GM21390 (cell line): ENCODE measurements around the gene CCDC60.

Experiments used
- ATAC-seq: cut with Tn5 transposase; IDR thresholded peaks from one replicate; pipeline ENCODE4 v1.9.1; 2021; ENCODE audit not compliant: unreplicated experiment

CCDC60 gene

DNA sequence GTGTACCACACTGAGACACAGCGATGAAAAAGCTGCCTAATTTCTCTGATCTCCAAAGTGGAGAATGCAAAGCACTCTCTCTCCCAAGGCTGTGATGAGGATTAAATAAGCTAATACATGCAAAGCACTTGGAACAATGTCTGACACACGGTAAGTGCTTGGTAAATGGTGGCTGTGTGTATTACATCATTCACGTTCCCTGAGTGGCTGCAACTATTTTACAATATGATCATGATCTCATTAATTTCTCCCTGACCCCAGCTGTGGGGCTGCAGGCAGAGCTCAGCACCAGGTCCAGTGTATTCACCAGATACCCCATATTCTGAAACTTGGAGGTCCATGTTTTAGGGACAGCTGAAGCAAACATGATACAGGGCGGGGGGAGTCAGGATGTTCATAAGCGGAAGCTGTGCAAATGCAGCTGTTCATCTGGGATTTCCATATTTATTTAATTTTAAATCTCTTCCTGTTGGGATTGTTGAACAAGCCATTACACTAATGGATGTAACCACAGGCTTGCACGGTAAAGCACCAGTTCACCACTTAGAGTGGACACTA, 106.4 kb downstream of the CCDC60 start:
- no peak for ATAC-seq

DNA sequence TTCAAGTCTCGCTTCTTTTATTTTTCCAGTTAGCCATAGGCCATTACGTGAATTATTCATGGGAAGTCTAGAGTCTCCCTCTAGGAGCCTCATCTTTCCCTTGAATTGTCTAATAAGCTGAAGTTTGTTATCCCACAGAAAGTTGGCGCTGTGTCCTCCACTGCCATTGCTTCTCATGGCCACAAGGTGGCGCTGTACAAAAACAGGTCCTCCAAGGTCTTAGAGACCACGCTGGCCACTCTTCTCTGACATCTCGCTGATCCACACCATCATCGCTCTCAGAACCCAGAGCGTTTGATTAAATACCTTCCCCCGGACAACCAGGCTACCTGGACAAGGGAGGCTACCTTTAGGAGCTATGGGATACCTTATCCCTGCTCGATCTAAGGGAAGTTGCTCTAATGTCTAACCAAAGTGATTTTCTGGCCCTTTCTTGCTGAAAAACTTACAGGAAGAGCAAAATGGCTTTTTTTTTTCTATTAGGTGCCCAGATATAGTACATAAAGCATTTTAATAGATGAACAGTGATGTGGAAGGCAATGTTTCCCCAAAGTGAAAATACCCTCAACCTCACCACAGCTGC, 110.0 kb downstream of the CCDC60 start:
- ATAC-seq = no peak

DNA sequence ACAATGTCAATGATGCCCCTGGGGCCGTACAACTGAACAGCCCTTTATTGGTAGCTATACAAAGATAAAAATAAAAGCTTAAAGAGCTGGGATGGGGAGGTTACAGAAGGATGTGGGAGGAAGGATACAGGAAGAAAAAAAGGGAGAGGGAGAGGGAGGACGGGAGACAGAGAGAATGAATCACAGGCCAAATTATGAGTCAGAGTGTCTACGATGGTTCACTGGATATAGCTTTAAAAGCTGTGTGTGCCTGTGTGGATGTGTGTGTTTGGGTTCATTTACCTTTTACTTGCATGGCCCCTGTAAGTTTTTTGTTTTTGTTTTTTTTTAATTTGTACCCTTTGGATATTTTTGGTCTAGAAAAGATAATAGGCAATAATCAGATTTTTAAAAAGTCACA, 111.9 kb downstream of the CCDC60 start:
- no peak for ATAC-seq

DNA sequence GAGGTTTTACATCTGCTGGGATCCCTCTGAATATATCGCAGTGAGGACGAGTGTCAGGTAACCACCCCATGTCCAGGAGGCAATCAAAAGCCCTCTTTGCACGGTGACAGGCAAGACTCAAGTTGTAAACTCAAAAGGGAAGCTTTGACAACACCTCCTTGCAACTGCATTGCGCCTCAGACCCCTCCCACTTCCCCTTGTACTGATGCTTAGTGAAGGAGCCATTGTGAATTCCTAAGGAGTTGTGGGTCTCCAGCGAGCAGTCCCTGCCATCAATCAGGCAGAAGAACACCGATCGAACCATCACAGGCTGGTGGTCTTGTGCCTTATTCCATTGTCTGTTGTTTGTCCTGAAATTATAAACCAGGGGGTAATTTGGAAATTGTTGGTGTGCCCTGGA, 112.6 kb downstream of the CCDC60 start:
- no peak for ATAC-seq

DNA sequence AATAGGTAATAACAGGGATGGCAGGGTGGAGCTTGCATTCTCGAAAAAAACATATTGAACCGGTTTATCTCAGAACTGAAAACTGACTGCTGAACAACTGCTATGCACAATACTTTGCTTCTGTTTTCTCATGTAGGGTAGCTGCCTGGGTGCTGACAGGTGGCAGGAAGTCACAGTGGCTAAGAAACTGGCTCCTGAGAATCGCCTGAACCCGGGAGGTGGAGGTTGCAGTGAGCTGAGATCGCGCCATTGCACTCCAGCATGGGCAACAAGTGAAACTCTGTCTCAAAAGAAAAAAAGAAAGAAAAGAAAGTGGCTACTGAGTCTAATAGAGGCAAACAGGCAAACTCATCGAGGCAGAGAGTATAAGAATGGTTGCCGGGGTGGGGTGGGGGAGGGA, 113.1 kb downstream of the CCDC60 start:
- no peak for ATAC-seq

DNA sequence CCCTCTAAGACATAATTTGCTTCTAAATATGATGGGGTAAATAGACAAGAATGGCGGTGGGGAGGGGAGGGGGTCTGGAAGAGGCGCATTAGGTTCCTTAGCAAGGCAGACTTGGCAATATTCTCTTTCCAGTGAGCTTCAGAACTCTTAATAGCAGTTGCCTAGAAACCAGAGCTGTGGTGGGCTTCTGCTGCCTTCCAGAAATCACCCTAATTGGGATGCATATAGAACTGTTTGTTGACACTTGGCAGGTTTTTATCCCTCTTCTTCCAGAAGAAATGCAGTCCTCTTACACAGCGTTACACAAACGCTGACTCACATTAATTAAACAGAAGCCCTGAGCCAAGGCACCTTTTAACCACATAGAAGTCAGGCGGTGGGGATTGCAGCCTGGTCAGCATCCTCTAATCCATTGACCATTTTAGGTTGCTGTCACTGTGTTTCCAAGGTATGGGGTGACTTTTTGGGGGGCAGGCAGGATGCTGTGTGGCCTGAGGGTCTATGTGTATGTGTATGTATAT, 114.1 kb downstream of the CCDC60 start:
- no peak for ATAC-seq

DNA sequence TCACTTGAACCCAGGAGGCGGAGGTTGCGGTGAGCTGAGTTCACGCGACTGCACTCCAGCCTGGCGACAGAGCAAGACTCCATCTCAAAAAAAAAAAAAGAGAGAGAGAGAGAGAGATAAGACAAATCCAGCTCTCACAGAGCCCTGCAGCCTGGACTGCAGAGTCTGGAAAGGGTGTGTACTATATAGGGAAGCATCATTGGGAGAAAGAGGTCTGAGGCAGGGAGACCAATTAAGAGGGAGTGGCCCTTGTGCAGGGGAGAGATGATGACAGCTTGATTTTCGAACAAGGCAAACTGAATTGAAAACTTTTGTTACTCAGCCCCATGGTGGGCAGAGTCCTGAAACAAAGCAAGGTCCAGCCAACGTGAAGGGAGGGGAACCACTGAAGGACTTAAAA, 116.2 kb downstream of the CCDC60 start:
- ATAC-seq = no peak

DNA sequence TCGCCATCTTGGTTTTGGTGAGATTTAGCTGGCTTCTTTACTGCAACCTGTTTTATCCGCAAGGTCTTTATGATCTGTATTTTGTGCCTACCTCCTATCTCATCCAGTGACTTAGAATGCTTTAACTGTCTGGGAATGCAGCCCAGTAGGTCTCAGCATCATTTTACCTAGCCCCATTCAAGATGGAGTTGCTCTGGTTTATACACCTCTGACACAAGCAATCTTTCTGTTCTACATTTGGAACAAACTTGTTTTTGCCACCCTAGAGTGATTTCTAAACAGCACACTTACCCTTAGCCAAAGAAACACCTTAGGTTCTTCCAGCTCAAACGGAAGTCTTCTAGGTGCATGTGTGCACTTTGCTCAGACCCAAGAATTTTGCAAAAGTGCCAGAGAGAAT, 122.3 kb downstream of the CCDC60 start:
- ATAC-seq = no peak

DNA sequence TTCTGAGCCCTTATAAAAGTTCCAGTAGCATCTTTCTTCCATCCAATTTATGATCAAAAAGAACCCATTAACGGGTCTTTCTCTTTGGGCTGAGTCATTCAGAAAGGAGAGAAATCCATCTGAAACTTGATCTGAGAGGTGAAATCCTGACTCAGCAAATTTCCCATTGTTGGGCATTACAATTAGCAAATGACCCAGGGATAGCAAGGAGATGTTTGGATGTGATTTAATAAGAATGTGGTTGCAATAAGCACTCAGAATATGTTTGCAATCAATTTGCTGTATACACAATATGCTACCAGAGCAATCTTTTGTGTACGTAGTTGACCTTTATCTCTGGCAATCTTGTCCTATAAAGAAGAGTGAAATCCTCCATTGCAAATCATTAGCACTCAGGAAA, 122.7 kb downstream of the CCDC60 start:
- no peak for ATAC-seq

DNA sequence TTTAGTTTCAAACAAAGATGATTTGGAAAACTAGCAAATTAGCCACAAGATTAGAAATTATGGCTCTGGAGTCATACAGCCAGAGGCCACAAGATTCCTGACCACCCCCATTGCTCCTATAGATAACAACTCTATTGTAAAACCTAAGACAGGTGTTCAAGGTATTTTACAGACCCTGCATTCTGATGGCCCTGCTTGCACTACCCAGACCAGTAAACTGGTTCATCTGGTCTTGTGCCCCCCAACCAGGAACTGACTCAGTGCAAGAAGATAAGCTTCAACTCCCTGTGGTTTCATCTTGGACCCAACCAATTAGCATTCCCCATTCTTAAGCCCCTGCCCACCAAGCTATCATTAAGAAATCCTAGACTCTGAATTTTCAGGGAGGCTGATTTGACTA, 125.0 kb downstream of the CCDC60 start:
- ATAC-seq = no peak

DNA sequence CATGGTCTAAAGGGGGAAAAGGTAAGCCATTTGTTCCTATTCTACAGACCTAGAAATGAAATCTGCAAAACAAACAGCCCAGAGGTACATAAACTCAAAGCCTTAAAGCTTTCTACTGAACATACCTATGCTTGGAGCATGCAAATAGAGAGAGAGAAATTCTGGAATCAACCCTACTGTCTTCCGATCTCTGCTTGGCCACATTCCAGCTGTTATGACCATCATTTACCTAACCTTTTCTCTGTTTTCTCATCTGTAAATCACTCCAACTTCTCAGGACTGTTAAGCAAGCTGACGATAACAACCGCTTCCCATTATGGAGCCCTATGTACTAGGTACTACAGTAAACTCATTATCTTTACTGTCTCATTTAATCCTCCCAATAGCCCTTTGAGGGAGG, 126.3 kb downstream of the CCDC60 start:
- no peak for ATAC-seq

DNA sequence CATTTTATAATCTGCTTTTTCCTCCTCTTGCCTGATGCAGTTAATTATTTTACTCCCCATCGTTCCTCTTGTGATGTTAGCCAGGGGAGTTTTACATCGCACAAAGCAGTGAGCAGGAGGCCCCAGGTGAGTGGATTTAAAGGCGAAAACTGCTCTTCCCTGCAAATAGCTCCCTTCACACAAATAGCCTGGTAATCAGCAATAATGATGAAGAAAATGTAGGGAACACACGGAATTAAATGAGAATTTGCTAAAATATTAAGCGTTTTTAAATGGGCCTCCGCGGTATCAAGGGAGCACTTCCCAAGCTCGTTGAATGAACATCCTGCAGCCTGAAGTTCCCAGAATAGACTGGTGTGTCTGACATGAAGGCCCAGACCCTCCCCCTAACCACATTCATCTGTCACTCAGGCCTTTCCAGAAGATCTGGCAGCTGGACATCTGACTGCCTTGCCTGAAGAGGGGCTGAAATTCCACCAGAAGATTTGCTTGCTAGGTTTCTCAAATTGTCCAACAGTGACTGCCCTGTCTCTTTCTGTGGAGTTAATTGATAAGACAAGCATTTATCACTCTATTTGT, 127.2 kb downstream of the CCDC60 start:
- no peak for ATAC-seq

DNA sequence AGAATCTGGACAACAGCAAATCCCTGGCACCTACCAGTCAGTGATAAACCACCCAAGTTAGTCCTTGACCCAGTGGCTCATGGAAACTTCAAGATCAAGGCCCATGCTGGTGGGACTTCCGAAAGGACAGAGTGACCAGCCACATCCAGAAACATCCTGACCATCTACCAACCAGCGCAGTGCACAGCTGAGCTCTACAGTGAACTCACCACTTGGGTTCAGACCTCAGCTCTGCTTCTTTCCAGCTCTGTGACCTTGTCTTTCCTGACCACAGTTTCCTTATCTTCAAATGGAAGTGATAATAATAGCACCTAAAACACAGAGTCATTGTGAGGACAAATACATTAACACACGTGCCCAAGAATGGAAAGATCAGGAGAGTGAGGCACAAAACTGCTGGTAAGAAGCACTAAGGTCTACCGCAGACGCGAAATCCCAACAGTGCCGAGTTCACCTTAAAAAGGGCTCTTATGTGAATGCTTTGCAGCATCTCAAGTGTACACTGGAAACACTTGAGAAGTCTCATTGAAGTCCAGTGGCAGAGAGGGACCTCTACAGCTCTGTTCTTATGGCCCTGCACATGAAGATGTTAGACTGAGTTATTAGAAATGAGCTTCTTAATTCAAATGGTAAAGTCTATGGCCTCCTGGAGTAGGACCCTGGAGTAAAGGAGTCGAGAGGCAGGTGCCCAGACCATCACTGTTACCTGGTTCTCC, 128.8 kb downstream of the CCDC60 start:
- ATAC-seq = no peak

DNA sequence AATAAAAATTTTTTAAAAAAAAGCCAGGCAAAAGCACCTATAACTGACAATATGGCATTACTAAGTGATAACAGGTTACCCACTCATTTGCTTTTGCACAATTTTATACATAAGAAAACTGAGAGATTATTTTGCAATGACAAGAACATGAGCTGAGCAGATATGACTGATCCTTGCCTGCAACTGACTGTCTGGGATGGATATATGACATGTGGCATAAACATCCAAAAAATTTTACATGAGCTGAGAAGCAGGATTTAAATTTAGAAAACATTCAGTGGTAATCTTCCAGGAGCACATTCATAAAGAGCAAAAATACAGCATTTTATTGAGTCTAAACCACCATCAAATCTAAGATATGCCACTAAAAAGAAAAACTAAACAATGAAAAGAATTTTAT, 133.8 kb downstream of the CCDC60 start:
- ATAC-seq = no peak

DNA sequence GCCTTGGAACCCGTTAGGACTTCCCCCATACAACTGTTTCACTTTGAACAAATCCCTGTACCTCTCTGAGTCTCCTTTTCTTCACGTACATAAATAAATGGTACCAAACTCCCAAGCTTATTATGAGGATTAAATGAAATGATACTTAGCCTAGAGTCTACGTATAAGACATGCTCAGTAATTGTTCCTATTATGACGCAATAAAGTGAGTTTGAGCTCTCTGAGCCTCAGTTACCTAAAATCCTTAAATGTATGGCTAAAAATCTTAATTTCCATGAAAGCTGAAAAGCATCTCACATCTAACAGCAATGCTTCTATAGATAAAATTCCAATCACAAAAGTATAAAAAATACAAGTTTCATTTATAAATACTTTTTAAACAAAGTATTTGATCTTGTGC, 141.1 kb downstream of the CCDC60 start:
- no peak for ATAC-seq

DNA sequence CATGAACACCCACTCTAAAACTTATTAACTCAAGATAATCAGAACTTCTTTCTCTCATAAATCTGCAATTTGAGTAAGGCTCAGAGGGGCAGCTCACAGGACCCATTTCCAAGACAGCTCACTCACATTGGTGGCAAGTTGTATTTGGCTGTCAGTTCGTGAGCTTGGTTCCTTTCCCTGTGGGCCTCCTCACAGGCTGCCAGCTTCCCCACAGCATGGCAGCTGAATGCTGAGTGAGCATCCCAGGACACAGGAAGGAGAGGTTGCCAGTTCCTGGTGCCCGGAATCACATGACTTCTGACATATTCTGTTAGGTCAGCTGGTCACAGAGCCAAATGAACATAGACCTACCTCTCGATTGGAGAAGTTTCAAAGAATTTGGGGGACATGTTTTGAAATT, 142.4 kb downstream of the CCDC60 start:
- no peak for ATAC-seq

DNA sequence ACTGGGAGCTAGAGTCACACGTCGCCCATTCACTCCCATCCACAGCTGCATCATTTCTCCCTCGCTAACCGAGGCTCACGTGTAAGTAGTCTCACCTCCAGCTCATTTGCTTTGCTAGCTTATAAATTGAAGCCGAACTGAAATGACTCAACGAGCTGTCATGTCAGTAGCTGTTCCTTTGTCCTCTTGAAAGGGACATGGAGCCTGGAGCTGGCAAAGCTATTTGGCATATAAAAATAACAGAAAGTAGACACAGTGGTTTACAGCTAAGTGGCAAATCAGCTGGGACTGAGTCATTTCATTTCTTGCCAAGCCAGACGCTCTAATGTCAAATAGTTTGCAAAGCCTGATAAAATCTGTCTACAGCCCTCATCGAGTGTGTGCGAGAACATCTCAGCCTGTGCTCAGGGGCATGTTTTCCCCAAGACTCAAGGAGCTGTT, 144.6 kb downstream of the CCDC60 start:
- ATAC-seq = no peak

DNA sequence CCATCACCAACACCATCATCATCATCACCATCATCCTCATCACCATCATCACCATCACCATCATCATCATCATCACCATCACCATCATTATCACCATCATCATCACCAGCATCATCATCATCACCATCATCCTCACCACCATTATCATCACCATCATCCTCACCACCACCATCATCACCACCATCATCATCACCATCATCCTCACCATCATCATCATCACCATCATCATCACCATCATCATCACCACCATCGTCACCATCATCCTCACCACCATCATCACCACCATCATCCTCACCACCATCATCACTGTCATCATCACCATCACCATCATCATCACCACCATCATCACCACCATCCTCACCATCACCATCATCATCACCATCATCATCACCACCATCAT, 146.0 kb downstream of the CCDC60 start:
- no peak for ATAC-seq

DNA sequence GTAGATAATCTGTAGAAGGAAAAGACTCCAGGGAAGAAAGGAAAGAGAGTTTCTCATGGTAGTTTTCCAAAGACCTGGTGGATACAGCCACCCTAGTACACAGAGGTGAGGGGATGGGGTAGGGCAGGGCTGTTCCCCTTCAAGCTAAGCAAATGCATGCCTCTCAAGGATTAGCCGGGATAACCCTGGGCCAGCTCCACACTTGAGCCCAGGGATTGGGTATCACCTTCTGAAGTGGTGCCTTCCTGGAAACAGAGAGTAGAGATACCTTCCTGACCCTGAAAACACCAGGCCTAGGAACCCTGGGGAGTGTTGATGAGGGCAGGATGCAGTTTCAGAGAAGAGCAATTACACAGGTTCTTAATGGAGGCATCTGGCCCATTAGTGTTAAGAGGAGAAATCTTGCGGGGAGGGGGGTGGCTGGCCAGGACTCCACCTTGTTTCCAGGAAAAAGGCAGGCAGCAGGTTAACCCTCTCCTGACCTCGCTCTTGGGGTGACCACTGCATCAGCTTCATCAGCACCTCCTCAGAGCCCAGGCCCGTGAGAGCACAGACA, 152.1 kb downstream of the CCDC60 start:
- ATAC-seq = no peak

DNA sequence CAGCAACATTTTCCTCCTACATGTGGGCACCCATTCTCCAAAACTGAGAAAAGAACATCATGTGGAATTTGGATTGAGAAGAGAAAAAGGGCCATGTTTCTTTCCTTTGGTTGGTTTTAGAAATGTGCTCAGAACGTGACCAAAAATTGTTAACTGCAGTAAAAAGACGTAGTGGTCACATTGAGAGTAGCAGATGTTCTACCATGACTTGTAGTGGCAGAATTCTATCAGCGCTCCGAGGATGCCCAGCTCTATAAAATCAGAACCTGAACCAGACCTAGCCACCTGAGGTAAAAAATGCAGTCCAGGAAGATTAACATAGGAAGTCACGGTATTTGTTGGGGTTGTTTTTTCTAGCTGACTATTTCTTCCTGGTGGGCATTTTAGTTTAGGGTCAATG, 157.3 kb downstream of the CCDC60 start:
- ATAC-seq = no peak

DNA sequence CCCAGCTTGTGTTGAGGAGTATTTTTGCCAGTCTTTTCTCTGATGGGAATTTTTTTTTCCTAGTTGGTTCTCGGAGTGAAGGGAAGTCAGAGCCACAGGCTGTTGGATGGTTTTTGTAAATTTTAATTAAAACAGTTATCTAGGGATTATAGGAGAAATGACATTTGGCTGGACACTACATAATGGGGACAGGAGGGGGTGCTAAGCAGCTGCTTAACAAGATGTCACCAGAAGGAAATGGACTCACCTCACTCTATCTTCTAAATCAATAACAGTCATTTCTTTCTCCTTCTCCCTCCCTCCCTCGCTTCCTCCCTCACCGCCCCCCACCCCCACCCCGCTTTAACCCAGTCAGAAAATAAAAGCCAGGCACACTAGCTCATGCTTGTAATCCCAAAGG, 165.7 kb downstream of the CCDC60 start:
- ATAC-seq = no peak

DNA sequence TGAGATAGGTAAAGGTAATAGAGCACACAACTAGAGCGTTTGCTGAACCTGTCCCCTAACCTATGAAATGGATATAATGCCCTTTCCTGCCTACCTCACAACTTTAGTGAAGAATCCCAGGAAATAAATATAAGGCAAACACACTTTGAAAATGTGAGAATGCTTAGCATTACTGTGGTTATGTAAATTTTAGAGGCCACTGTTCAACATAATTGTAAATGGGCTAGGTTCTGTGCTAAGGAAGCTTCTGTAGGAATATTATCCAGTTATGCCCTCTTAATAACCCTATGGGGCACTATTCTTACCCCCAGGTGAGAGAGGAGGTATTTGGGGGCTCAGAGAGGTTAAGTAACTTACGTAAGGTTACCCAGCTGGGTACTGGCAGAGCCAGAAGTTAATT, 166.5 kb downstream of the CCDC60 start:
- ATAC-seq = no peak
